Measurements from ENCODE around the gene GSK3B.

GSK3B gene

DNA sequence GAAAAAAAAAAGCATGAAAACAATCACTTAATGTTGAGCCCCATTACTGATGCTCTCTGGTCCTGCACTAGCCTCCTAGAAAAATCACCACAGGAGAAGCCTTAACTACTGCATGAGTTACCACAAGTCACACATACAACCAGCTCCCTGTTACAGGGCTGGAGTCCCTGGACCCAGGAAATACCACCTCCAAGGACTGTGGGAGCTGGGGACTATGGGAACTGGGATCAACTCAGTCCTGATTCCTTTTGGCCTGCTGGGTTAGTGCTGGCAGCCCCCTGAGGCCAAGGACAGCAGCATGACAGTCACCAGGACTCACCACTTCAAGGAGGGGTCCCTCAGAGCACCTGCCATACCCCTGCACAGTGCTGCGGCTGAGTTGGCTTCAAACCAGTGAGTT is 311.8 kb downstream of the GSK3B start:
- no peaks in the 10 kb centered on the region for H3K36me3 ChIP-seq (ENCODE audit: control insufficient read depth in 2 of 2, insufficient read depth in 2 of 2, low read length in 2 of 2)
- no peak overlapping the region for H3K4me3 ChIP-seq (ENCODE audit: low read length in 2 of 2)
- no peaks in the 10 kb centered on the region for H3K27me3 ChIP-seq (ENCODE audit: control insufficient read depth in 1 of 2, insufficient read depth in 2 of 2, low read length in 2 of 2)
- H3K4me1 ChIP-seq (ENCODE audit: control insufficient read depth, insufficient read depth, low read length) = no peaks in the 10 kb centered on the region
- no peaks in the 10 kb centered on the region for H3K9me3 ChIP-seq (ENCODE audit: control insufficient read depth in 2 of 2, low read length in 2 of 2)
- H3K27ac ChIP-seq (ENCODE audit: low read length) = no peak overlapping the region
- H3K9ac ChIP-seq (ENCODE audit: low read length in 2 of 2) = no peak overlapping the region

DNA sequence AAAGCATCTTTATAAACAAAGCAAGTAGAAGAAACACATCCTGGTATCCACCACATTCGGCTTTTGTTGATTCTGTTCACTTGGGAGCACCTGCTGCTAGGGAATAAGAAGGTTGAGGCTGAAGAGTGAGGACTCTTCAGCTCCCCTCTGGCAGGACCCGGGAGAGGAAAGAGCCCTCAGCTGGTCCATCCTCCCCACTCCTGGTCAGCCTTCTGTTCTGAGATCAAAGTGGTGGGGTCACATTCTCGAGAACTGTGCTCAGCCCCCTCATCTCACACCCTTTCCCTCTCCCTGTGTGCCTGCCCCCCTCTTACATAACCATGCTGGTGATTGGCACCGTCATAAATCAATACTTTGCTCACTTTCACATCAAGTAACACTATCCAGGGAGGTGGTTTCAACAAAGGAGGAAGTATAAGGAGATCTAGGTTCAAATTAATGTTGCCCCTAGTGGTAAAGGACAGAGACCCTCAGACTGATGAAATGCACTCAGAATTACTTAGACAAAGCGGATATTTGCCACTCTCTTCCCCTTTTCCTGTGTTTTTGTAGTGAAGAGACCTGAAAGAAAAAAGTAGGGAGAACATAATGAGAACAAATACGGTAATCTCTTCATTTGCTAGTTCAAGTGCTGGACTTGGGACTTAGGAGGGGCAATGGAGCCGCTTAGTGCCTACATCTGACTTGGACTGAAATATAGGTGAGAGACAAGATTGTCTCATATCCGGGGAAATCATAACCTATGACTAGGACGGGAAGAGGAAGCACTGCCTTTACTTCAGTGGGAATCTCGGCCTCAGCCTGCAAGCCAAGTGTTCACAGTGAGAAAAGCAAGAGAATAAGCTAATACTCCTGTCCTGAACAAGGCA is 312.7 kb downstream of the GSK3B start, which contains the start of gene NR1I2:
NR1I2 (plus strand) TSS at position 772 of the 869 bp plus-strand sequence.
- H3K9me3 ChIP-seq (ENCODE audit: control insufficient read depth in 2 of 2, low read length in 2 of 2) = peaks cover 0 to 1% of the 10 kb centered on the region in 2 donors
- no peak within 1 kb of the TSS for H3K9ac ChIP-seq (ENCODE audit: low read length in 2 of 2)
- no peaks in the 10 kb centered on the region for H3K36me3 ChIP-seq (ENCODE audit: control insufficient read depth in 2 of 2, insufficient read depth in 2 of 2, low read length in 2 of 2)
- no peak within 1 kb of the TSS for H3K4me3 ChIP-seq (ENCODE audit: low read length in 2 of 2)
- H3K27ac ChIP-seq (ENCODE audit: low read length) = no peak within 1 kb of the TSS
- H3K27me3 ChIP-seq (ENCODE audit: control insufficient read depth in 1 of 2, insufficient read depth in 2 of 2, low read length in 2 of 2) = no peaks in the 10 kb centered on the region
- H3K4me1 ChIP-seq (ENCODE audit: control insufficient read depth, insufficient read depth, low read length) = no peaks in the 10 kb centered on the region

DNA sequence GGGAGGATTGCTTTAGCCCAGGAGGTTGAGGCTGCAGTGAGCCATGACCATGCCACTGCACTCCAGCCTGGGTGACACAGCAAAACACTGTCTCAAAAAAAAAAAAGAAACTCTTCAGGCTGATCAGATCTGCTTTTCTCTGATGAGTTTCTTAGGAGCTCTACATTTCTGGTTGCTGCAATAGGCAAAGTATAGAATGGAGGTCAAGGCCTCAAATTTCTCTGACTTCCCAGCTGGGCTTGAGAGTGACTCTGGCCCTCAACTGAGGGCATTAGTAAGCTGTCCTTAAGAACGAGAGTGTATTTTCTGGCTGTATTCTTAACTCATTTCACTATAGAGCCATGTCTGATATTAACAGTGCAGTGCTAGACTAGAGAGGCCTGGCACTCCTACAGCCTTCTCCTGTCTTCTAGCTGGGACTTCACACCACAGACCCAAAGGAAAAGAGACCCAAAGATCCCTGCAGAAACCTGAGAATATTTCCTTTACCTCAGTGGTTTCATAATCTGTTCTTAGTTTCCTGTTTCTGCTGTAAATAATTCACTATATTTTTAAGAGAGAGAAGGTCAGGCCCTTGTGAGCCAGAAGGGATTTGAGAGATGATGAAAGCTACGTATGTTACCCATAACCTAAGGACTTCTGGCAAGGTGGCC is 314.4 kb downstream of the GSK3B start:
- Histone ChIP-seq H3K4me3 (ENCODE audit: low read length in 2 of 2) (no peak overlapping the region), H3K36me3 (ENCODE audit: control insufficient read depth in 2 of 2, insufficient read depth in 2 of 2, low read length in 2 of 2) (no peaks in the 10 kb centered on the region), H3K9ac (ENCODE audit: low read length in 2 of 2) (no peak overlapping the region), H3K27ac (ENCODE audit: low read length) (no peak overlapping the region), H3K9me3 (ENCODE audit: control insufficient read depth in 2 of 2, low read length in 2 of 2) (peaks cover 0 to 4% of the 10 kb centered on the region in 2 donors), H3K27me3 (ENCODE audit: control insufficient read depth in 1 of 2, insufficient read depth in 2 of 2, low read length in 2 of 2) (no peaks in the 10 kb centered on the region), H3K4me1 (ENCODE audit: control insufficient read depth, insufficient read depth, low read length) (no peaks in the 10 kb centered on the region)

DNA sequence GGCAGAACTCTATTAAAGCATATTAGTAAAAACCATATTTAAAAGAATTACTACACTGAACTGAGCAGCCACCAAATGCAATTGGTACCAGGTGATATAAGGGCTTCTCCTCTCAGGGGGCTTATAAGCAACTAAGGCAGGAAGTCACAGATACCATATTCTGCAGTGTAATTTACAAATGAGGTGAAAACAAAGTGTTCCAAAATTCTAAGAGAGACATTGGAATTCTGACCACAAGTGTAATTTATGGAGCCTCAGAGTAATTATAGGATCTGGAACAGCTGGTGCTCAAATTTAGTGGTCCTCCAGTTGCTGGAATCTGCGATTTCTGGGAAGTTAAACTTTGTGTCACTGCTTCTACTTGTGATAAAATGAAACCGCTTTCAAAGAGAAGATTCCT is 315.4 kb downstream of the GSK3B start:
- Histone ChIP-seq H3K27me3 (ENCODE audit: control insufficient read depth in 1 of 2, insufficient read depth in 2 of 2, low read length in 2 of 2) (no peaks in the 10 kb centered on the region), H3K4me3 (ENCODE audit: low read length in 2 of 2) (no peak overlapping the region), H3K36me3 (ENCODE audit: control insufficient read depth in 2 of 2, insufficient read depth in 2 of 2, low read length in 2 of 2) (no peaks in the 10 kb centered on the region), H3K4me1 (ENCODE audit: control insufficient read depth, insufficient read depth, low read length) (no peaks in the 10 kb centered on the region), H3K9ac (ENCODE audit: low read length in 2 of 2) (no peak overlapping the region), H3K27ac (ENCODE audit: low read length) (no peak overlapping the region), H3K9me3 (ENCODE audit: control insufficient read depth in 2 of 2, low read length in 2 of 2) (peaks cover 0 to 4% of the 10 kb centered on the region in 2 donors)

DNA sequence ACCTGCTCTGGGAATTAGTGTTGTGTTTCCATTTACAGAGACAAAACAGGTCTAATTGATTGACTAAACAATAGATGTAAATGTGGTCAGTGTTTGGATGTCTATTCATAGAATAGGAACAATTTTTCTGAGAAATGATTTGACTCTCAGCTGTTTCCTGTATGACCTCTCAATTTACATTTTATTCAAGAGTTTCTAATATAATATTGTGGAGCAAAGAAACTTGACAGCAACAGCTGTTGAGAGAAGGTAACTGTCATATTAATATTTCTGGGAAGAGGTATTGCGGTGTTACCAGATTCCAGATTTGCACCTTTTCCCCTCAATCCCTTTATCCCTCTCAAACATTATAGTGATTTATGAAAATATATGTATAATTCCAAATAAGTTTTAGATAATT is 316.1 kb downstream of the GSK3B start:
- Histone ChIP-seq H3K27me3 (ENCODE audit: control insufficient read depth in 1 of 2, insufficient read depth in 2 of 2, low read length in 2 of 2) (no peaks in the 10 kb centered on the region), H3K27ac (ENCODE audit: low read length) (no peak overlapping the region), H3K4me1 (ENCODE audit: control insufficient read depth, insufficient read depth, low read length) (no peaks in the 10 kb centered on the region), H3K9ac (ENCODE audit: low read length in 2 of 2) (no peak overlapping the region), H3K4me3 (ENCODE audit: low read length in 2 of 2) (no peak overlapping the region), H3K36me3 (ENCODE audit: control insufficient read depth in 2 of 2, insufficient read depth in 2 of 2, low read length in 2 of 2) (no peaks in the 10 kb centered on the region), H3K9me3 (ENCODE audit: control insufficient read depth in 2 of 2, low read length in 2 of 2) (peaks cover 0 to 4% of the 10 kb centered on the region in 2 donors)

DNA sequence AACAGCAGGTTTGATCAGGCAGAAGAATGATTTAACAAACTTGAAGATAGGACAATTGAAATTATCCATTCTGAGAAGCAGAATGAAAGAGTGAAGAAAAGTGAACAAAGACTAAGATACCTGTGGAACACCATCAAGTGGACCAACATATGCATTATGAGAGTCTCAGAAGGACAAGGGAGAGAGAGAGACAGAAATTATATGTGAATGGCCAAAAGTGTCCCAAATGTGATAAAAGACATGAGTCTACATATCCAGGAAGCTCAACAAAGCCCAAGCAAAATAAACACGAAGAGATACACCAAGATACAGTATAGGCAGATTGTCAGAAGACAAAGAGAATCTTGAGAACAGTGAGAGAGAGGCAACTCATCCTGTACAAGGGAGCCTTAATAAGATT is 317.9 kb downstream of the GSK3B start:
- no peak overlapping the region for H3K9ac ChIP-seq (ENCODE audit: low read length in 2 of 2)
- H3K27ac ChIP-seq (ENCODE audit: low read length) = no peak overlapping the region
- H3K4me1 ChIP-seq (ENCODE audit: control insufficient read depth, insufficient read depth, low read length) = no peaks in the 10 kb centered on the region
- peaks cover 0 to 4% of the 10 kb centered on the region in 2 donors for H3K9me3 ChIP-seq (ENCODE audit: control insufficient read depth in 2 of 2, low read length in 2 of 2)
- H3K27me3 ChIP-seq (ENCODE audit: control insufficient read depth in 1 of 2, insufficient read depth in 2 of 2, low read length in 2 of 2) = no peaks in the 10 kb centered on the region
- H3K36me3 ChIP-seq (ENCODE audit: control insufficient read depth in 2 of 2, insufficient read depth in 2 of 2, low read length in 2 of 2) = no peaks in the 10 kb centered on the region
- H3K4me3 ChIP-seq (ENCODE audit: low read length in 2 of 2) = no peak overlapping the region

DNA sequence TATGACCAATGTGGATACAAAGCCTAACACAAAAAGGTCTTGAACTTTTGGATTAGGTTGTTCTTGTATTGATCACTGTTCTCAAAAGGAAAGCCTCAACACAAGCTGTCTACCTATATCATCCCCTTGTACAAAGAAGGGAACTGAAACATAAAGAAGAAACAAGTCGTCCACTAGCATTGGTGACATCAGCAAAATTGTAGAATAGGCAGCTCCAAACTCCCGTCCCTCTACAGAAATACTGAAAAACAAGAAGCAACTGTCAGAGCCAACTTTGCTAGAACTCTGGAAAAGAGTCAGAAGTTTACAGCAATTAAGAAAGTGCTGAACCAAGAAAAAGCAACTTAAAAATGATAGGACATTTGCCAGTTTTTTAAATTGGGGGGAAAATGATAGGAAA is 319.8 kb downstream of the GSK3B start:
- Histone ChIP-seq H3K36me3 (ENCODE audit: control insufficient read depth in 2 of 2, insufficient read depth in 2 of 2, low read length in 2 of 2) (no peaks in the 10 kb centered on the region), H3K27me3 (ENCODE audit: control insufficient read depth in 1 of 2, insufficient read depth in 2 of 2, low read length in 2 of 2) (no peaks in the 10 kb centered on the region), H3K27ac (ENCODE audit: low read length) (no peak overlapping the region), H3K4me1 (ENCODE audit: control insufficient read depth, insufficient read depth, low read length) (no peaks in the 10 kb centered on the region), H3K9ac (ENCODE audit: low read length in 2 of 2) (no peak overlapping the region), H3K9me3 (ENCODE audit: control insufficient read depth in 2 of 2, low read length in 2 of 2) (peaks cover 0 to 4% of the 10 kb centered on the region in 2 donors), H3K4me3 (ENCODE audit: low read length in 2 of 2) (no peak overlapping the region)

All from stomach smooth muscle (tissue), 2 donors.